Measurements from ENCODE around the gene SEC16B. TPM values are rescaled to one million over a fixed set of nuclear protein-coding genes. Genes with fewer than 3 reads are reported as not detected.

Gene SEC16B
- total RNA-seq, 3 donors from 2014 or later = 2.4 to 9.4 (median 4.7) TPM

GRCh38 chr1:178011465-178011828 lies 41.6 kb upstream of the SEC16B start:
- no peaks in the 10 kb centered on the region for H3K36me3 ChIP-seq (ENCODE audit: low read depth)
- no peaks in the 10 kb centered on the region for H3K9me3 ChIP-seq
- intact Hi-C loops (cut with DNase I, micrococcal nuclease) = no loop called here
- no peak overlapping the region for H3K4me3 ChIP-seq
- no peak for ATAC-seq
- TF ChIP-seq CTCF (IDR thresholded peaks at IDR 0.05) = no peak
- no peaks in the 10 kb centered on the region for H3K4me1 ChIP-seq (ENCODE audit: low read depth)
- DNase-seq = no peak

GRCh38 chr1:178010674-178011464 lies 41.0 kb upstream of the SEC16B start:
- H3K4me1 ChIP-seq (ENCODE audit: low read depth) = no peaks in the 10 kb centered on the region
- H3K36me3 ChIP-seq (ENCODE audit: low read depth) = no peaks in the 10 kb centered on the region
- no peaks in the 10 kb centered on the region for H3K9me3 ChIP-seq
- H3K4me3 ChIP-seq = no peak overlapping the region
- DNase-seq (no peak), ATAC-seq (no peak)
- TF ChIP-seq CTCF (IDR thresholded peaks at IDR 0.05) = no peak
- intact Hi-C loops (cut with DNase I, micrococcal nuclease) = no loop called here

GRCh38 chr1:178006043-178006442 lies 36.2 kb upstream of the SEC16B start:
- no peak overlapping the region for H3K4me3 ChIP-seq
- H3K36me3 ChIP-seq (ENCODE audit: low read depth) = no peaks in the 10 kb centered on the region
- ATAC-seq (no peak), DNase-seq (no peak)
- intact Hi-C loops (cut with DNase I, micrococcal nuclease) = no loop called here
- no peak for TF ChIP-seq CTCF (IDR thresholded peaks at IDR 0.05)
- H3K9me3 ChIP-seq = no peaks in the 10 kb centered on the region
- no peaks in the 10 kb centered on the region for H3K4me1 ChIP-seq (ENCODE audit: low read depth)

- intact Hi-C loops (cut with DNase I, micrococcal nuclease) = no loop called here
- no peak for ATAC-seq
- no peaks in the 10 kb centered on the region for H3K36me3 ChIP-seq (ENCODE audit: low read depth)
- H3K4me1 ChIP-seq (ENCODE audit: low read depth) = no peaks in the 10 kb centered on the region
- H3K4me3 ChIP-seq = no peak overlapping the region
- no peaks in the 10 kb centered on the region for H3K9me3 ChIP-seq
- no peak for TF ChIP-seq CTCF (IDR thresholded peaks at IDR 0.05)
- no peak for DNase-seq
Observed at GRCh38 chr1:178005450-178005849, 35.6 kb upstream of the SEC16B start.

GRCh38 chr1:178004926-178005391 lies 35.1 kb upstream of the SEC16B start:
- no peak for TF ChIP-seq CTCF (IDR thresholded peaks at IDR 0.05)
- no peaks in the 10 kb centered on the region for H3K4me1 ChIP-seq (ENCODE audit: low read depth)
- H3K36me3 ChIP-seq (ENCODE audit: low read depth) = no peaks in the 10 kb centered on the region
- no peak overlapping the region for H3K4me3 ChIP-seq
- H3K9me3 ChIP-seq = no peaks in the 10 kb centered on the region
- no peak for DNase-seq
- ATAC-seq = no peak
- intact Hi-C loops (cut with DNase I, micrococcal nuclease) = no loop called here

All from mucosa of descending colon (tissue), 3 donors.